ENCODE measurements around the gene HADHB. TPM values are rescaled to one million over a fixed set of nuclear protein-coding genes. Genes with fewer than 3 reads are reported as not detected.
A peak's percentile ranks its signal among the peaks of the same experiment; 100 is the strongest.

The HADHB gene
- total RNA-seq (10 to 100 TPM; 88.1 to 95.7 TPM), polyA plus RNA-seq (10 to 100 TPM; 83.1 to 84.5 TPM)
- long read RNA-seq, donor 1, transcript HADHB-208 (15 exons, 2,142 nt), result minor isoform, 10 of 561 reads
- long read RNA-seq, donor 1, transcript HADHB-201 (16 exons, 2,044 nt), result major isoform, 487 of 561 reads
- long read RNA-seq, donor 1, partial matches to known transcripts, result 31 of 561 reads
- long read RNA-seq, donor 1, other reads (novel, unspliced or antisense), result 27 of 561 reads
- long read RNA-seq, donor 2, transcript HADHB-201 (16 exons, 2,044 nt), result major isoform, 60 of 75 reads
- long read RNA-seq, donor 2, partial matches to known transcripts, result 6 of 75 reads
- long read RNA-seq, donor 2, other reads (novel, unspliced or antisense), result 7 of 75 reads

- Histone ChIP-seq H3K4me1 (ENCODE audit: control insufficient read depth in 1 of 2, insufficient read depth in 2 of 2, low read length in 2 of 2) (peaks cover 0 to 10% of the 10 kb centered on the region in 2 donors), H3K27me3 (ENCODE audit: control insufficient read depth in 1 of 2, insufficient read depth in 2 of 2, low read length in 1 of 2) (no peaks in the 10 kb centered on the region), H3K27ac (ENCODE audit: low read depth in 1 of 2, low read length in 2 of 2) (peak within 1 kb of the TSS in 1 of 2 donors; percentile 81), H3K36me3 (ENCODE audit: control insufficient read depth in 1 of 2, insufficient read depth in 2 of 2, low read length in 1 of 2) (peaks cover 0 to 4% of the 10 kb centered on the region in 2 donors), H3K4me3 (ENCODE audit: low read length in 2 of 2) (peak within 1 kb of the TSS; percentile 78 to 83), H3K9me3 (ENCODE audit: control insufficient read depth, low read length) (no peaks in the 10 kb centered on the region)
- DNase-seq (peak; percentile 93 to 95), ATAC-seq (ENCODE audit: low FRiP score) (peak; percentile 97)
- 0 to 1% methylated on average over 62 to 63 of the region's 63 CpGs for WGBS, 2 donors
- intact Hi-C loops (cut with DNase I), result loop anchor here (5.0 to 10.0 kb wide), 2 partner anchors 80 to 88 kb away; no protein-coding TSS in a partner anchor
These were observed at the start of gene HADHB, which contains the start of gene HADHA for GRCh38 chr2:26244309-26245230. Gene HADHB (plus strand): TSS chr2:26244939. CDS start chr2:26254255, 9,316 bp downstream. Gene HADHA (minus strand): TSS chr2:26244632. CDS start chr2:26244596, 36 bp downstream.

GRCh38 chr2:26195040-26195984, 49.4 kb upstream of the HADHB start:
- WGBS, 2 donors, result 79 to 80% methylated on average over 12 of the region's 12 CpGs
- DNase-seq (no peak), ATAC-seq (ENCODE audit: low FRiP score) (no peak)
- Histone ChIP-seq H3K36me3 (ENCODE audit: control insufficient read depth in 1 of 2, insufficient read depth in 2 of 2, low read length in 1 of 2) (peaks cover 3 to 13% of the 10 kb centered on the region in 2 donors), H3K9me3 (ENCODE audit: control insufficient read depth, low read length) (no peaks in the 10 kb centered on the region), H3K4me3 (ENCODE audit: low read length in 2 of 2) (no peak overlapping the region), H3K27ac (ENCODE audit: low read depth in 1 of 2, low read length in 2 of 2) (no peak overlapping the region), H3K27me3 (ENCODE audit: control insufficient read depth in 1 of 2, insufficient read depth in 2 of 2, low read length in 1 of 2) (no peaks in the 10 kb centered on the region), H3K4me1 (ENCODE audit: control insufficient read depth in 1 of 2, insufficient read depth in 2 of 2, low read length in 2 of 2) (no peaks in the 10 kb centered on the region)
- intact Hi-C loops (cut with DNase I), result no loop called here

DNA sequence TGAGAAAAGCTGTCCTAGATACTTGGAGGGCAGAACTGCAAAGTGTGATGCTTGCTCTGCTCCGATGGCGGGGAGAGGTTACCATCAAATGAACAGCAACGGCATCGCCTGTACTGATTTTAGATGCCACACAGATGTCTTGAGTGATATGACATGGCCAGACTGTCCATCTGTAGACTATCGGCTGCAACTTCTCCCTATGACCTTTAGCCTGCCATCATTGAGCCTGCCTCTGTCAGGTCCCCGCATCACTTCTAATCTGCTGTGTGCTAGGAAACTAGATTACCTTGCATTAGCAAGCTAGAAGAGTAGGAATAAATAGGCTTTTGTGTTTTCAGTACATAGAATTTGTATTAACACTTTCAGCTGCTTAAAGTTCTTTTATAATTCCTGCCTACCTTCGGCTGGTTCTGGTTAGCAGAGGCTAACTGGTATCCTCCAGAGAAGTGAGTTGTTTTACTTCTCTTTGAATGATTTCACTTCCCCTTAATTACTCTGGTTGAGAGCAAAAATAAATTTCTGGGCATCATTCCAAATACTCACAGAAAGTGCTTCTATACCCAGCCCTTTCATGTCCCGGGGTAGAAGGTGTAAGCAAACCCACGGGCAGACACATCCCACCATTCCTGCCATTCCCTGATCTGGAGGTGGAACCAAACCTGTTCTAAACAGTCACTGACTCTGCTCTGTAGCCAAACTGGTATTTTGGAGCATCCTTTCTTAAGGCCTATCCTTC, 47.9 kb upstream of the HADHB start:
- Histone ChIP-seq H3K27ac (ENCODE audit: low read depth in 1 of 2, low read length in 2 of 2) (no peak overlapping the region), H3K4me1 (ENCODE audit: control insufficient read depth in 1 of 2, insufficient read depth in 2 of 2, low read length in 2 of 2) (no peaks in the 10 kb centered on the region), H3K27me3 (ENCODE audit: control insufficient read depth in 1 of 2, insufficient read depth in 2 of 2, low read length in 1 of 2) (no peaks in the 10 kb centered on the region), H3K9me3 (ENCODE audit: control insufficient read depth, low read length) (no peaks in the 10 kb centered on the region), H3K4me3 (ENCODE audit: low read length in 2 of 2) (no peak overlapping the region), H3K36me3 (ENCODE audit: control insufficient read depth in 1 of 2, insufficient read depth in 2 of 2, low read length in 1 of 2) (peaks cover 3 to 12% of the 10 kb centered on the region in 2 donors)
- 86 to 87% methylated on average over 9 of the region's 9 CpGs for WGBS, 2 donors
- ATAC-seq (ENCODE audit: low FRiP score) (no peak), DNase-seq (no peak)
- intact Hi-C loops (cut with DNase I), result no loop called here

DNA sequence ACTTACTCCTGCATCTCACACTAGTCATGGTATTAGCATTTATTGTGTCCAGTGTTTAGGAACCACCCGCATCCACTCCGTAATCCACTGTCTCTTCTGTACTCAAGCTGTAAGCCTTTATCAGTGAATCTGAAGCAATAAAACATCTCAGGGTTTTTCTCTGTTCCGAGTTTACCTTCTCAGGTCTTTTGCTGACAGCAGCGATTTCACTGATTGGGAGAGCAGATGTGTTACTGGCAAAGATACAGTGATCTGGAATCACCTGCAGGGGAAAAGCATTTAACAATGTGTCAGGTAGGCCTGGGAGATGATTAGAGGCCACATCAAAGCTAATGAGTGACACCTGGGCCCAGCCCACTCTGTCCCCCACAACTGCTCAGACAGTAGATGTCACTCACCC, 47.2 kb upstream of the HADHB start:
- Histone ChIP-seq H3K4me3 (ENCODE audit: low read length in 2 of 2) (no peak overlapping the region), H3K4me1 (ENCODE audit: control insufficient read depth in 1 of 2, insufficient read depth in 2 of 2, low read length in 2 of 2) (no peaks in the 10 kb centered on the region), H3K36me3 (ENCODE audit: control insufficient read depth in 1 of 2, insufficient read depth in 2 of 2, low read length in 1 of 2) (peaks cover 3 to 14% of the 10 kb centered on the region in 2 donors), H3K27ac (ENCODE audit: low read depth in 1 of 2, low read length in 2 of 2) (no peak overlapping the region), H3K27me3 (ENCODE audit: control insufficient read depth in 1 of 2, insufficient read depth in 2 of 2, low read length in 1 of 2) (no peaks in the 10 kb centered on the region), H3K9me3 (ENCODE audit: control insufficient read depth, low read length) (no peaks in the 10 kb centered on the region)
- DNase-seq, result no peak
- intact Hi-C loops (cut with DNase I), result no loop called here
- WGBS, 2 donors, result 95% methylated on average over 4 of the region's 4 CpGs
- no peak for ATAC-seq (ENCODE audit: low FRiP score)

DNA sequence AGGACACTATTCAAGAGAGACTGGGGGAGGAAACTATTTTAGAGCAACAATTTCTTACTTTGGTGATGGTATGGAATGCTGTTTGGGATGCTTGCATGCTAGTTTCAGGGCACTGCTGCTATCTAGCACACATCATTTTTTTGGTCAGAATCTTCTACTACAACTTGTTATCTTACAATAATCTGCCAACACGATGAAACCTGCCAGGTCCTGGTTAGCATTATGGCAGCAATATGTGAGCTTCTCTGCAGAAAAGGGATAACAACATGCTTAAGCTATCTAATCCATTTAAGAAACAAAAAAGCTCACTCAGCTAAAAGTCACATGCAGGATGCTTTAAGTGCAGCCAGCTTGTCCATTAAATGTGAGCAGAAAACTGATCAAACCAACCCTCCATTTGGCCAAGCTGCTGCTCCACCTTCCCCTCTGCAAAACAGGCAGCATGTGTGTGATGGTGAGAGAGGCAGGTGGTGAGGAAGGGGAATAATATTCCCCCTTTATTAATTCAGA, 41.7 kb upstream of the HADHB start:
- no peak overlapping the region for H3K27ac ChIP-seq (ENCODE audit: low read depth in 1 of 2, low read length in 2 of 2)
- 30 to 40% methylated on average over 1 of the region's 1 CpG for WGBS, 2 donors
- H3K9me3 ChIP-seq (ENCODE audit: control insufficient read depth, low read length), result no peaks in the 10 kb centered on the region
- H3K27me3 ChIP-seq (ENCODE audit: control insufficient read depth in 1 of 2, insufficient read depth in 2 of 2, low read length in 1 of 2), result no peaks in the 10 kb centered on the region
- DNase-seq (no peak), ATAC-seq (ENCODE audit: low FRiP score) (no peak)
- H3K4me1 ChIP-seq (ENCODE audit: control insufficient read depth in 1 of 2, insufficient read depth in 2 of 2, low read length in 2 of 2), result no peaks in the 10 kb centered on the region
- H3K4me3 ChIP-seq (ENCODE audit: low read length in 2 of 2), result no peak overlapping the region
- peaks cover 4 to 12% of the 10 kb centered on the region in 2 donors for H3K36me3 ChIP-seq (ENCODE audit: control insufficient read depth in 1 of 2, insufficient read depth in 2 of 2, low read length in 1 of 2)
- intact Hi-C loops (cut with DNase I), result no loop called here

GRCh38 chr2:26203906-26204305, 40.8 kb upstream of the HADHB start:
- no peak overlapping the region for H3K4me3 ChIP-seq (ENCODE audit: low read length in 2 of 2)
- no peak overlapping the region for H3K27ac ChIP-seq (ENCODE audit: low read depth in 1 of 2, low read length in 2 of 2)
- ATAC-seq (ENCODE audit: low FRiP score) (no peak), DNase-seq (no peak)
- H3K36me3 ChIP-seq (ENCODE audit: control insufficient read depth in 1 of 2, insufficient read depth in 2 of 2, low read length in 1 of 2), result peaks cover 4 to 13% of the 10 kb centered on the region in 2 donors
- H3K9me3 ChIP-seq (ENCODE audit: control insufficient read depth, low read length), result no peaks in the 10 kb centered on the region
- intact Hi-C loops (cut with DNase I), result no loop called here
- no peaks in the 10 kb centered on the region for H3K27me3 ChIP-seq (ENCODE audit: control insufficient read depth in 1 of 2, insufficient read depth in 2 of 2, low read length in 1 of 2)
- no peaks in the 10 kb centered on the region for H3K4me1 ChIP-seq (ENCODE audit: control insufficient read depth in 1 of 2, insufficient read depth in 2 of 2, low read length in 2 of 2)
- WGBS, 2 donors, result 87 to 88% methylated on average over 7 of the region's 7 CpGs

GRCh38 chr2:26212011-26212410, 32.7 kb upstream of the HADHB start:
- 88 to 92% methylated on average over 5 of the region's 5 CpGs for WGBS, 2 donors
- no peak for ATAC-seq (ENCODE audit: low FRiP score)
- DNase-seq, result no peak
- no peak overlapping the region for H3K4me3 ChIP-seq (ENCODE audit: low read length in 2 of 2)
- H3K27me3 ChIP-seq (ENCODE audit: control insufficient read depth in 1 of 2, insufficient read depth in 2 of 2, low read length in 1 of 2), result no peaks in the 10 kb centered on the region
- H3K27ac ChIP-seq (ENCODE audit: low read depth in 1 of 2, low read length in 2 of 2), result no peak overlapping the region
- no peaks in the 10 kb centered on the region for H3K9me3 ChIP-seq (ENCODE audit: control insufficient read depth, low read length)
- intact Hi-C loops (cut with DNase I), result no loop called here
- H3K4me1 ChIP-seq (ENCODE audit: control insufficient read depth in 1 of 2, insufficient read depth in 2 of 2, low read length in 2 of 2), result no peaks in the 10 kb centered on the region
- peaks cover 11 to 16% of the 10 kb centered on the region in 2 donors for H3K36me3 ChIP-seq (ENCODE audit: control insufficient read depth in 1 of 2, insufficient read depth in 2 of 2, low read length in 1 of 2)
